ENCODE measurements around the gene TDP2.

- TF ChIP-seq POLR2AphosphoS5 (IDR thresholded peaks at IDR 0.05; ENCODE audit: low read depth, low read length) (no peak), REST (IDR thresholded peaks at IDR 0.05; ENCODE audit: insufficient read depth in 1 of 2, low read depth in 2 of 2, low read length in 2 of 2) (no peak), TAF1 (IDR thresholded peaks at IDR 0.05; ENCODE audit: borderline replicate concordance, insufficient read depth, low read length) (no peak), SIN3A (IDR thresholded peaks at IDR 0.05; ENCODE audit: borderline replicate concordance, insufficient read depth, low read length) (no peak), FOXP2 (optimal IDR thresholded peaks at IDR 0.05; ENCODE audit: borderline replicate concordance, extremely low read depth, extremely low read length, insufficient read depth) (no peak)
Observed at GRCh38 chr6:24646771-24647170, 19.9 kb downstream of the TDP2 start.

All from PFSK-1 (cell line).